Activated naive CD4-positive, alpha-beta T cell treated with anti-CD3 and anti-CD28 coated beads, Interleukin-2, amount 50 U/mL, for 16 hours (primary cell): ENCODE measurements around the gene MAPK12.

Experiments
- DNase-seq: peaks from one replicate; pipeline ENCODE4 v3.0.0-alpha.2; 2020

MAPK12 gene

GRCh38 chr22:50226875-50227165 is 34.7 kb downstream of the MAPK12 start:
- no peak for DNase-seq

- no peak for DNase-seq
Measured at GRCh38 chr22:50226063-50226874, 35.2 kb downstream of the MAPK12 start.

- DNase-seq = no peak
Measured at GRCh38 chr22:50225200-50225969, 36.1 kb downstream of the MAPK12 start.

- no peak for DNase-seq
Measured at GRCh38 chr22:50224071-50224470, 37.4 kb downstream of the MAPK12 start.

GRCh38 chr22:50222508-50222907 is 39.0 kb downstream of the MAPK12 start:
- DNase-seq = no peak

- no peak for DNase-seq
Measured at GRCh38 chr22:50221410-50222300, 39.8 kb downstream of the MAPK12 start.

GRCh38 chr22:50220603-50221409 is 40.7 kb downstream of the MAPK12 start:
- DNase-seq = no peak

GRCh38 chr22:50219800-50220602 is 41.5 kb downstream of the MAPK12 start:
- DNase-seq = no peak

- DNase-seq = no peak
Measured at GRCh38 chr22:50218996-50219727, 42.3 kb downstream of the MAPK12 start.

- no peak for DNase-seq
Measured at GRCh38 chr22:50218153-50218995, 43.1 kb downstream of the MAPK12 start.

GRCh38 chr22:50217543-50218152 is 43.8 kb downstream of the MAPK12 start:
- DNase-seq = no peak

- no peak for DNase-seq
Measured at GRCh38 chr22:50216684-50217520, 44.6 kb downstream of the MAPK12 start.

GRCh38 chr22:50216055-50216683 is 45.3 kb downstream of the MAPK12 start:
- DNase-seq = no peak

GRCh38 chr22:50215297-50216054 is 46.0 kb downstream of the MAPK12 start:
- DNase-seq = no peak

GRCh38 chr22:50213263-50213662 is 48.2 kb downstream of the MAPK12 start:
- no peak for DNase-seq

- no peak for DNase-seq
Measured at GRCh38 chr22:50211147-50211546, 50.3 kb downstream of the MAPK12 start.
